ENCODE results near the gene PCDHA12.
"Not testable (repeated sequence)": the region's sequence is repeated elsewhere in the genome, so short reads cannot be mapped to it uniquely, and the experiment has no call there.

Gene PCDHA12, protein sequence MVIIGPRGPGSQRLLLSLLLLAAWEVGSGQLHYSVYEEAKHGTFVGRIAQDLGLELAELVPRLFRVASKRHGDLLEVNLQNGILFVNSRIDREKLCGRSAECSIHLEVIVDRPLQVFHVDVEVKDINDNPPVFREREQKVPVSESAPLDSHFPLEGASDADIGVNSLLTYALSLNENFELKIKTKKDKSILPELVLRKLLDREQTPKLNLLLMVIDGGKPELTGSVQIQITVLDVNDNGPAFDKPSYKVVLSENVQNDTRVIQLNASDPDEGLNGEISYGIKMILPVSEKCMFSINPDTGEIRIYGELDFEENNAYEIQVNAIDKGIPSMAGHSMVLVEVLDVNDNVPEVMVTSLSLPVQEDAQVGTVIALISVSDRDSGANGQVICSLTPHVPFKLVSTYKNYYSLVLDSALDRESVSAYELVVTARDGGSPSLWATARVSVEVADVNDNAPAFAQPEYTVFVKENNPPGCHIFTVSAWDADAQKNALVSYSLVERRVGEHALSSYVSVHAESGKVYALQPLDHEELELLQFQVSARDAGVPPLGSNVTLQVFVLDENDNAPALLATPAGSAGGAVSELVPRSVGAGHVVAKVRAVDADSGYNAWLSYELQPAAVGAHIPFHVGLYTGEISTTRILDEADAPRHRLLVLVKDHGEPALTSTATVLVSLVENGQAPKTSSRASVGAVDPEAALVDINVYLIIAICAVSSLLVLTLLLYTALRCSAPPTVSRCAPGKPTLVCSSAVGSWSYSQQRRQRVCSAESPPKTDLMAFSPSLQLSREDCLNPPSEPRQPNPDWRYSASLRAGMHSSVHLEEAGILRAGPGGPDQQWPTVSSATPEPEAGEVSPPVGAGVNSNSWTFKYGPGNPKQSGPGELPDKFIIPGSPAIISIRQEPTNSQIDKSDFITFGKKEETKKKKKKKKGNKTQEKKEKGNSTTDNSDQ

DNA sequence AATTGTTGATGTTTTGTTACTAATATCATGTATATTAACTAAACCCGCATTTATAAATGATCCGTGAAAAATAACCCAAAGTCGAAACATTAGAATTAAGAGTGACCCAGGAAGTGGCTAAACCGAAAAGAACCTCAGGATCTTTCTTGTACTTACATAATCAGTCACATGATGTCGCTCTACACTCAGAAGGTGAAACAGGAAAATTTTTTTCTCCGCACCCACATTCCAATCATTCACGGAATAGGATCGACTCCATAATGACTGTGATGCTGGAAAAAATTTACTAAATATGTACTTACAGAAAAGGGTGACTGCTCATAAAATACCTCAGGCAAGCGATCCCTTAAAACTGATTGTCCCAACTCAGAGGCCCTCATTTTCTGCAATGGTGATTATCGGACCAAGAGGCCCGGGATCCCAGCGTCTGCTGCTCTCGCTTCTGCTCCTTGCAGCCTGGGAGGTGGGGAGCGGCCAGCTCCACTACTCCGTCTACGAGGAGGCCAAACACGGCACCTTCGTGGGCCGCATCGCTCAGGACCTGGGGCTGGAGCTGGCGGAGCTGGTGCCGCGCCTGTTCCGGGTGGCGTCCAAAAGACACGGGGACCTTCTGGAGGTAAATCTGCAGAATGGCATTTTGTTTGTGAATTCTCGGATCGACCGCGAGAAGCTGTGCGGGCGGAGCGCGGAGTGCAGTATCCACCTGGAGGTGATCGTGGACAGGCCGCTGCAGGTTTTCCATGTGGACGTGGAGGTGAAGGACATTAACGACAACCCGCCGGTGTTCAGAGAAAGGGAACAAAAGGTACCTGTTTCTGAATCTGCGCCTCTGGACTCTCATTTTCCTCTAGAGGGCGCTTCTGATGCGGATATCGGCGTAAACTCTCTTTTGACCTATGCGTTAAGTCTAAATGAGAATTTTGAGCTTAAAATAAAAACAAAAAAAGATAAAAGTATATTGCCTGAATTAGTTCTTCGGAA lies at the start of gene PCDHA12:
Gene PCDHA12, plus strand, starts transcription at position 224 of the 981 bp plus-strand sequence. Its CDS starts 165 bp downstream, at position 389.
- no peak for DNase-seq (ENCODE audit: low spot score)

DNA sequence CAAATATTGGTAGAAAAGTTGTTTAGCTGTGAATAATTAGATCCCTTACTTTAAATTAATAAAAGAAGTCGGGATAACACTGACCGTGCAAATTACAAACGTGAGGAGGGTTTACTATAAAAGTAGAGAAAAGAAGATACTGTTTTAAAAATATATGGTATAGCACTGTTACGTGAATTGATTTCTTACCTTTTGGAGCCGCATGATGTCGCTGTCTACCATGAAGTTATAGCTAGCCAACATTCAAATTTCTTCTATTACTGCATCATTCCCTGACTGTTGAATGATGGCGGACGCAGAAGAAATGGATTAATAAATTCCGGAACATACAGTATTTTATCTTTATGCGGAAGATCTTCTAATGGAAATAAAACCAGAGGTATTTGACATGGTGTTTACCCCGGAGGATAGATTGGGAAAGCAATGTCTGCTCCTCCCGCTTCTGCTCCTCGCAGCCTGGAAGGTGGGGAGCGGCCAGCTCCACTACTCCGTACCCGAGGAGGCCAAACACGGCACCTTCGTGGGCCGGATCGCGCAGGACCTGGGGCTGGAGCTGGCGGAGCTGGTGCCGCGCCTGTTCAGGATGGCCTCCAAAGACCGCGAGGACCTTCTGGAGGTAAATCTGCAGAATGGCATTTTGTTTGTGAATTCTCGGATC lies 47.3 kb upstream of the PCDHA12 start, which contains the start of gene PCDHA6:
Gene PCDHA6, plus strand, starts transcription at position 257 of the 658 bp plus-strand sequence. Its CDS starts 132 bp downstream, at position 389.
- no peak for DNase-seq (ENCODE audit: low spot score)

DNA sequence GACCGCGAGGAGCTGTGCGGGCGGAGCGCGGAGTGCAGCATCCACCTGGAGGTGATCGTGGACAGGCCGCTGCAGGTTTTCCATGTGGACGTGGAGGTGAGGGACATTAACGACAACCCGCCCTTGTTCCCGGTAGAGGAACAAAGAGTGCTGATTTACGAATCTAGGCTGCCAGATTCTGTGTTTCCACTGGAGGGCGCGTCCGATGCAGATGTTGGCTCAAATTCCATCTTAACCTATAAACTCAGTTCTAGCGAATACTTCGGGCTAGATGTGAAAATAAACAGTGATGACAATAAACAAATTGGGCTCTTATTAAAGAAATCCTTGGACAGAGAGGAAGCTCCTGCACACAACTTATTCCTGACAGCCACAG lies 46.8 kb upstream of the PCDHA12 start:
- no peak for DNase-seq (ENCODE audit: low spot score)

DNA sequence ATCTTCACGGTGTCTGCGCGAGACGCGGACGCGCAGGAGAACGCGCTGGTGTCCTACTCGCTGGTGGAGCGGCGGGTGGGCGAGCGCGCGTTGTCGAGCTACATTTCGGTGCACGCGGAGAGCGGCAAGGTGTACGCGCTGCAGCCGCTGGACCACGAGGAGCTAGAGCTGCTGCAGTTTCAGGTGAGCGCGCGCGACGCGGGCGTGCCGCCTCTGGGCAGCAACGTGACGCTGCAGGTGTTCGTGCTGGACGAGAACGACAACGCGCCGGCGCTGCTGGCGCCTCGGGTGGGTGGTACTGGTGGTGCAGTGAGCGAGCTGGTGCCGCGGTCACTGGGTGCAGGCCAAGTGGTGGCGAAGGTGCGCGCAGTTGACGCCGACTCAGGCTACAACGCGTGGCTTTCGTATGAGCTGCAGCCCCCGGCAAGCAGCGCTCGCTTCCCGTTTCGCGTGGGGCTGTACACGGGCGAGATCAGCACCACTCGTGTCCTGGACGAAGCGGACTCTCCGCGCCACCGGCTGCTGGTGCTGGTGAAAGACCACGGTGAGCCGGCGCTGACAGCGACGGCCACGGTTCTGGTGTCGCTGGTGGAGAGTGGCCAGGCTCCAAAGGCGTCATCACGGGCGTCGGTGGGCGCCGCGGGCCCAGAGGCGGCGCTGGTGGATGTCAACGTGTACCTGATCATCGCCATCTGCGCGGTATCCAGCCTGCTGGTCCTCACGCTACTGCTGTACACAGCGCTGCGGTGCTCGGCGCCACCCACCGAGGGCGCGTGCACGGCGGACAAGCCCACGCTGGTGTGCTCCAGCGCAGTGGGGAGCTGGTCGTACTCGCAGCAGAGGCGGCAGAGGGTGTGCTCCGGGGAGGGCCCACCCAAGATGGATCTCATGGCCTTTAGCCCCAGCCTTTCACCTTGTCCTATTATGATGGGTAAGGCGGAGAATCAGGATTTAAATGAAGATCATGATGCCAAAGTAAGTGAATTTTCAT lies 45.3 kb upstream of the PCDHA12 start:
- not testable (repeated sequence) for DNase-seq (ENCODE audit: low spot score)

DNA sequence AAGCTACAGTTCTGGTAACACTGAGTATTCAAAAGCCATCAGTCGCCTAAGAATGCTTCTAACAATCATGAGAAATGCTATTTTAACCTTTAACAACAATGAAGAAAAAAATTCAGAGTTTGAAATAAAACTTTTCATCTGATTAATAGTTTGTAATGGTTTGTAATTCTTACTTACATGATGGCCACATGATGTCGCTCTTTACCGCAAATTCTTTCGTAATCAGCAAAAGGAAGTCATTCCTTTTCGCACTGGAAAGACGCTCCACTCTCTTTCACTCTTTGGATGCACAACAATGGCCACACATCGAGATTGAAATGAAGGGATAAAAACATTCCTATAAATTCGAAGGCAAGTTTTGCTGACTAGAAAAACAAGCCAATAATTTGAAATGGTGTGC lies 41.1 kb upstream of the PCDHA12 start, which contains the start of gene PCDHA7:
Gene PCDHA7, plus strand, starts transcription at position 277 of the 400 bp plus-strand sequence. Its CDS starts 115 bp downstream, at position 392.
- DNase-seq (ENCODE audit: low spot score) = no peak

DNA sequence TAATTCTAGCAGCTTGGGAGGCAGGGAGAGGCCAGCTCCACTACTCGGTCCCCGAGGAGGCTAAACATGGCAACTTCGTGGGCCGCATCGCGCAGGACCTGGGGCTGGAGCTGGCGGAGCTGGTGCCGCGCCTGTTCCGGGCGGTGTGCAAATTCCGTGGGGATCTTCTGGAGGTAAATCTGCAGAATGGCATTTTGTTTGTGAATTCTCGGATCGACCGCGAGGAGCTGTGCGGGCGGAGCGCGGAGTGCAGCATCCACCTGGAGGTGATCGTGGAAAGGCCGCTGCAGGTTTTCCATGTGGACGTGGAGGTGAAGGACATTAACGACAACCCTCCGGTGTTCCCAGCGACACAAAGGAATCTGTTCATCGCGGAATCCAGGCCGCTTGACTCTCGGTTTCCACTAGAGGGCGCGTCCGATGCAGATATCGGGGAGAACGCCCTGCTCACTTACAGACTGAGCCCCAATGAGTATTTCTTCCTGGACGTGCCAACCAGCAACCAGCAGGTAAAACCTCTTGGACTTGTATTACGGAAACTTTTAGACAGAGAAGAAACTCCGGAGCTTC lies 40.6 kb upstream of the PCDHA12 start:
- not testable (repeated sequence) for DNase-seq (ENCODE audit: low spot score)

DNA sequence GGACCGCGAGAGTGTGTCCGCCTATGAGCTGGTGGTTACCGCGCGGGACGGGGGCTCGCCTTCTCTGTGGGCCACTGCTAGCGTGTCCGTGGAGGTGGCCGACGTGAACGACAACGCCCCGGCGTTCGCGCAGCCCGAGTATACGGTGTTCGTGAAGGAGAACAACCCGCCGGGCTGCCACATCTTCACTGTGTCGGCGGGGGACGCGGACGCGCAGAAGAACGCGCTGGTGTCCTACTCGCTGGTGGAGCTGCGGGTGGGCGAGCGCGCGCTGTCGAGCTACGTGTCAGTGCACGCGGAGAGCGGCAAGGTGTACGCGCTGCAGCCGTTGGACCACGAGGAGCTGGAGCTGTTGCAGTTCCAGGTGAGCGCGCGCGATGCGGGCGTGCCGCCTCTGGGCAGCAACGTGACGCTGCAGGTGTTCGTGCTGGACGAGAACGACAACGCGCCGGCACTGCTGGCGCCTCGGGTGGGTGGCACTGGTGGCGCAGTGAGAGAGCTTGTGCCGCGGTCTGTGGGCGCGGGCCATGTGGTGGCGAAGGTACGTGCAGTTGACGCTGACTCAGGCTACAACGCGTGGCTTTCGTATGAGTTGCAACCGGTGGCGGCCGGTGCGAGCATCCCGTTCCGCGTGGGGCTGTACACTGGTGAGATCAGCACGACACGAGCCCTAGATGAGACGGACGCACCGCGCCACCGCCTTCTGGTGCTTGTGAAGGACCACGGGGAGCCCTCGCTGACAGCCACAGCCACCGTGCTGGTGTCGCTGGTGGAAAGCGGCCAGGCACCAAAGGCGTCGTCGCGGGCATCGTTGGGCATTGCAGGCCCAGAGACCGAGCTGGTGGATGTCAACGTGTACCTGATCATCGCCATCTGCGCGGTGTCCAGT lies 39.2 kb upstream of the PCDHA12 start:
- DNase-seq (ENCODE audit: low spot score) = no peak

DNA sequence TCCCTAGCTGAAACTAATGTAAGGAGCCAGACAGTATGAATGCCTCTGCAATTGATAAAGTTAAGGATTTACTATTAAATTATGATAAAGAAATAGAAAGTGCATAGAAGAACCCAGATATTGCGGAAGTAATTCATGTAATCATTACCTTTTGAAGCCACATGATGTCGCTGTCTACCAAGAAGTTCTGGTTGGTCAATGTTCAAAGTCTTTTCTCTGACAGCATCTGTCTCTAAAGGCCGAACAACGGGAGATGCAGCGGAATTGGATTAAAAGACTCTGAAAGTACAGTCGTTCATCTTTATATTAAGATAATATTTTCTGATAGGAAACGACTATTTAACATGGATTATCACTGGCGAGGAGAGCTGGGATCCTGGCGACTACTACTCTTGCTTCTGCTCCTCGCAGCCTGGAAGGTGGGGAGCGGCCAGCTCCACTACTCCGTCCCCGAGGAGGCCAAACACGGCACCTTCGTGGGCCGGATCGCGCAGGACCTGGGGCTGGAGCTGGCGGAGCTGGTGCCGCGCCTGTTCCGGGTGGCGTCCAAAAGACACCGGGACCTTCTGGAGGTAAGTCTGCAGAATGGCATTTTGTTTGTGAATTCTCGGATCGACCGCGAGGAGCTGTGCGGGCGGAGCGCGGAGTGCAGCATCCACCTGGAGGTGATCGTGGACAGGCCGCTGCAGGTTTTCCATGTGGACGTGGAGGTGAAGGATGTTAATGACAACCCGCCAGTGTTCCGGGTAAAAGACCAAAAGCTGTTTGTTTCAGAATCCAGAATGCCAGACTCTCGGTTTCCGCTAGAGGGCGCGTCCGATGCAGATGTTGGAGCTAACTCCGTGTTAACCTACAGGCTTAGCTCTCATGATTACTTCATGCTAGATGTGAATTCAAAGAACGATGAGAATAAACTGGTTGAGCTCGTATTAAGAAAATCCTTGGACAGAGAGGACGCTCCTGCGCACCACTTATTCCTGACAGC lies 33.8 kb upstream of the PCDHA12 start, which contains the start of gene PCDHA8:
Gene PCDHA8, plus strand, starts transcription at position 210 of the 985 bp plus-strand sequence. Its CDS starts 135 bp downstream, at position 345.
- DNase-seq (ENCODE audit: low spot score) = no peak

DNA sequence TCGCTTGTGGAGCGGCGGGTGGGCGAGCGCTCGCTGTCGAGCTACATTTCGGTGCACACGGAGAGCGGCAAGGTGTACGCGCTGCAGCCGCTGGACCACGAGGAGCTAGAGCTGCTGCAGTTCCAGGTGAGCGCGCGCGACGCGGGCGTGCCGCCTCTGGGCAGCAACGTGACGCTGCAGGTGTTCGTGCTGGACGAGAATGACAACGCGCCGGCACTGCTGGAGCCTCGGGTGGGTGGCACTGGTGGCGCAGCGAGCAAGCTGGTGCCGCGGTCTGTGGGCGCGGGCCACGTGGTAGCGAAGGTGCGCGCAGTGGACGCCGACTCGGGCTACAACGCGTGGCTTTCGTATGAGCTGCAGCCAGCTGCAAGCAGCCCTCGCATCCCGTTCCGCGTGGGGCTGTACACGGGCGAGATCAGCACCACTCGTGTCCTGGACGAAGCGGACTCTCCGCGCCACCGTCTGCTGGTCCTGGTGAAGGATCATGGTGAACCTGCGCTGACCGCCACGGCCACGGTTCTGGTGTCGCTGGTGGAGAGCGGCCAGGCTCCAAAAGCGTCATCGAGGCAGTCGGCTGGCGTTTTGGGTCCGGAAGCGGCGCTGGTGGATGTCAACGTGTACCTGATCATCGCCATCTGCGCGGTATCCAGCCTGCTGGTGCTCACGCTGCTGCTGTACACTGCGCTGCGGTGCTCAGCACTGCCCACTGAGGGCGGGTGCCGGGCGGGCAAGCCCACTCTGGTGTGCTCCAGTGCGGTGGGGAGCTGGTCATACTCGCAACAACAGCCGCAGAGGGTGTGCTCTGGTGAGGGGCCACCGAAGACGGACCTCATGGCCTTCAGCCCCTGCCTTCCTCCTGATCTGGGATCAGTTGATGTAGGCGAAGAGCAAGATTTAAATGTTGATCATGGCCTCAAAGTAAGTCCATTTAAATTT lies 32.0 kb upstream of the PCDHA12 start:
- no peak for DNase-seq (ENCODE audit: low spot score)

DNA sequence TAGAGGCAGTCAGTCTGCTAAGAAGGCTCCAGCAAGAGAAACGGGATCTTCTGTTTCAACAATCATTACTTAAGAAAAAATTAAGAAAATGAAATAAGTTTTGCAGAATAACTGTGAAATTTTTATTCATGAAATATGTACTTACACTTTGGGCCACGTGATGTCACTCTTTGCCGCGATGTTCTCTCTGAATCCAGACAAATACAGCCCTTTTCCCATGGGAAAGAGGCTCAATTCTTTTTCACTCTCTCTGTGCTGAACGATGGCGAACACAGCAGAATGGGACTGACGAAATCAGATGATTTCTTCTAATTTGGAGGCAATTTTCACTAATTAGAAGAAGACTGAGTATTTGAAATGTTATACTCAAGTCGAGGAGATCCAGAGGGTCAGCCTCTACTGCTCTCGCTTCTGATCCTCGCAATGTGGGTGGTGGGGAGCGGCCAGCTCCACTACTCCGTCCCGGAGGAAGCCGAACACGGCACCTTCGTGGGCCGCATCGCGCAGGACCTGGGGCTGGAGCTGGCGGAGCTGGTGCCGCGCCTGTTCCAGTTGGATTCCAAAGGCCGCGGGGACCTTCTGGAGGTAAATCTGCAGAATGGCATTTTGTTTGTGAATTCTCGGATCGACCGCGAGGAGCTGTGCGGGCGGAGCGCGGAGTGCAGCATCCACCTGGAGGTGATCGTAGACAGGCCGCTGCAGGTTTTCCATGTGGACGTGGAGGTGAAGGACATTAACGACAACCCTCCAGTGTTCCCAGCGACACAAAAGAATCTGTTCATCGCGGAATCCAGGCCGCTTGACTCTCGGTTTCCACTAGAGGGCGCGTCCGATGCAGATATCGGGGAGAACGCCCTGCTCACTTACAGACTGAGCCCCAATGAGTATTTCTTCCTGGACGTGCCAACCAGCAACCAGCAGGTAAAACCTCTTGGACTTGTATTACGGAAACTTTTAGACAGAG lies 26.7 kb upstream of the PCDHA12 start, which contains the start of gene PCDHA9:
Gene PCDHA9, plus strand, starts transcription at position 244 of the 964 bp plus-strand sequence. Its CDS starts 114 bp downstream, at position 358.
- DNase-seq (ENCODE audit: low spot score) = not testable (repeated sequence)

DNA sequence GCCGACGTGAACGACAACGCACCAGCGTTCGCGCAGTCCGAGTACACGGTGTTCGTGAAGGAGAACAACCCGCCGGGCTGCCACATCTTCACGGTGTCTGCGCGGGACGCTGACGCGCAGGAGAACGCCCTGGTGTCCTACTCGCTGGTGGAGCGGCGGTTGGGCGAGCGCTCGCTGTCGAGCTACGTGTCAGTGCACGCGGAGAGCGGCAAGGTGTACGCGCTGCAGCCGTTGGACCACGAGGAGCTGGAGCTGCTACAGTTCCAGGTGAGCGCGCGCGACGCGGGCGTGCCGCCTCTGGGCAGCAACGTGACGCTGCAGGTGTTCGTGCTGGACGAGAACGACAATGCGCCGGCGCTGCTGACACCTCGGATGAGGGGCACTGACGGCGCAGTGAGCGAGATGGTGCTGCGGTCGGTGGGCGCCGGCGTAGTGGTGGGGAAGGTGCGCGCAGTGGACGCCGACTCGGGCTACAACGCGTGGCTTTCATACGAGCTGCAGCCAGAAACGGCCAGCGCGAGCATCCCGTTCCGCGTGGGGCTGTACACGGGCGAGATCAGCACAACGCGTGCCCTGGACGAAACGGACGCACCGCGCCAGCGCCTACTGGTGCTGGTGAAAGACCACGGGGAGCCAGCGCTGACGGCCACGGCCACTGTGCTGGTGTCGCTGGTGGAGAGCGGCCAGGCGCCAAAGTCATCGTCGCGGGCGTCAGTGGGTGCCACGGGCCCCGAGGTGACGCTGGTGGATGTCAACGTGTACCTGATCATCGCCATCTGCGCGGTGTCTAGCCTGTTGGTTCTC lies 25.1 kb upstream of the PCDHA12 start:
- DNase-seq (ENCODE audit: low spot score) = not testable (repeated sequence)

DNA sequence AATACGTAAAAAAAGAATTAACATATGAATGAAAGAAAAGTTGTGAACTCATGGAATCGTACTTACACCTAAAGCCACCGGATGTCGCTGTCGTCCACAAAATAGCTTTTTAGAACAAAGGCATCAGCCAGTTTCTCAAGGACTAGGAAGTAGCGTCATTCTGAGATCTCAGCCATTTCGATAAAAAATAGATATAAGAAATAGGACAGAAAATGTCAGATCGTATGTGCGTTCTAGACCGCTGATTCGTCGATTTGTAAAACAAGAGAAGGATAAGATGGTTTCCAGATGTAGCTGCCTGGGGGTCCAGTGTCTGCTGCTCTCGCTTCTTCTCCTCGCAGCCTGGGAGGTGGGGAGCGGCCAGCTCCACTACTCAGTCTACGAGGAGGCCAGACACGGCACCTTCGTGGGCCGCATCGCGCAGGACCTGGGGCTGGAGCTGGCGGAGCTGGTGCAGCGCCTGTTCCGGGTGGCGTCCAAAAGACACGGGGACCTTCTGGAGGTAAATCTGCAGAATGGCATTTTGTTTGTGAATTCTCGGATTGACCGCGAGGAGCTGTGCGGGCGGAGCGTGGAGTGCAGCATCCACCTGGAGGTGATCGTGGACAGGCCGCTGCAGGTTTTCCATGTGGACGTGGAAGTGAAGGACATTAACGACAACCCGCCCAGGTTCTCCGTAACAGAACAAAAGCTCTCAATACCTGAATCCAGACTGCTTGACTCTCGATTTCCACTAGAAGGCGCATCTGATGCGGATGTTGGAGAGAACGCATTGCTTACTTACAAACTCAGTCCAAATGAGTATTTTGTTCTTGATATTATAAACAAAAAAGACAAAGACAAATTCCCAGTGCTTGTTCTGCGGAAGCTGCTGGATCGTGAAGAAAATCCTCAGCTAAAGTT lies 19.1 kb upstream of the PCDHA12 start, which contains the start of gene PCDHA10:
Gene PCDHA10, plus strand, starts transcription at position 126 of the 903 bp plus-strand sequence. Its CDS starts 152 bp downstream, at position 278.
- no peak for DNase-seq (ENCODE audit: low spot score)

All from hematopoietic multipotent progenitor cell treated with erythropoietin and hydrocortisone succinate and interleukin-3 and kit ligand, for 17 days (in vitro differentiated cells).